T-helper 22 cell (primary cell): Measurements from ENCODE around the gene LDLRAD4.
"Not testable (repeated sequence)": the region's sequence is repeated elsewhere in the genome, so short reads cannot be mapped to it uniquely, and the experiment has no call there.

Source experiments
- DNase-seq: peaks from one replicate; pipeline ENCODE4 v3.0.0-alpha.2; 2020; ENCODE audit warnings: low read depth

The LDLRAD4 gene

GRCh38 chr18:13676471-13676870, 457.9 kb downstream of the LDLRAD4 start:
- no peak for DNase-seq

- not testable (repeated sequence) for DNase-seq
Observed at GRCh38 chr18:13677350-13677749, 458.8 kb downstream of the LDLRAD4 start.

- no peak for DNase-seq
Observed at GRCh38 chr18:13680612-13681011, 462.1 kb downstream of the LDLRAD4 start.

GRCh38 chr18:13681701-13682100, 463.1 kb downstream of the LDLRAD4 start:
- no peak for DNase-seq

- no peak for DNase-seq
Observed at GRCh38 chr18:13684546-13684945, 466.0 kb downstream of the LDLRAD4 start.

GRCh38 chr18:13688191-13689136, 469.9 kb downstream of the LDLRAD4 start:
- DNase-seq, result no peak

- DNase-seq, result not testable (repeated sequence)
Observed at GRCh38 chr18:13690060-13690459, 471.5 kb downstream of the LDLRAD4 start.

- not testable (repeated sequence) for DNase-seq
Observed at GRCh38 chr18:13695337-13695736, 476.8 kb downstream of the LDLRAD4 start.

GRCh38 chr18:13696961-13697360, 478.4 kb downstream of the LDLRAD4 start:
- no peak for DNase-seq

- no peak for DNase-seq
Observed at GRCh38 chr18:13700153-13700552, 481.6 kb downstream of the LDLRAD4 start.
